ENCODE data around the gene IYD.

GRCh38 chr6:150435832-150436231 is 67.0 kb downstream of the IYD start:
- TF ChIP-seq ATF2 (tag by site-specific recombination; IDR thresholded peaks at IDR 0.05; ENCODE audit: low read depth) (no peak), CTCF (tag by site-specific recombination; IDR thresholded peaks at IDR 0.05) (no peak), ZBTB10 (tag by site-specific recombination; IDR thresholded peaks at IDR 0.05) (no peak), KLF7 (tag by site-specific recombination; IDR thresholded peaks at IDR 0.05; ENCODE audit: borderline replicate concordance) (no peak)

Measured in HEK293 (cell line).